IMR-90 (cell line): ENCODE measurements around the gene CAMKMT.

Source experiments
- BHLHE40 ChIP-seq: fragments of 150-350 bp; IDR thresholded peaks from 2 replicates; pipeline ENCODE4 v1.6.1; 2016; ENCODE audit warnings: mild to moderate bottlenecking, low read depth, low read length
- CEBPB ChIP-seq: IDR thresholded peaks from 2 replicates; pipeline ENCODE4 v1.6.1; 2012; ENCODE audit warnings: low read depth, low read length, improper control_type of control experiment
- CHD1 ChIP-seq: IDR thresholded peaks from 2 replicates; pipeline ENCODE4 v1.6.1; 2012; ENCODE audit warnings: low read depth, low read length, improper control_type of control experiment
- CTCF ChIP-seq: conservative IDR thresholded peaks from 2 replicates; pipeline ENCODE4 v1.5.1; 2012; ENCODE audit warnings: mild to moderate bottlenecking, low read depth, low read length, improper control_type of control experiment
- FOS ChIP-seq: fragments of 150-350 bp; IDR thresholded peaks from 2 replicates; pipeline ENCODE4 v1.6.1; 2016; ENCODE audit warnings: low read depth, low read length
- MAFK ChIP-seq: IDR thresholded peaks from 2 replicates; pipeline ENCODE4 v1.6.1; 2012; ENCODE audit warnings: low read depth, low read length, improper control_type of control experiment
- MAZ ChIP-seq: IDR thresholded peaks from 2 replicates; pipeline ENCODE4 v1.6.1; 2012; ENCODE audit warnings: low read depth, mild to moderate bottlenecking, low read length, improper control_type of control experiment, moderate library complexity, borderline replicate concordance
- POLR2A ChIP-seq: IDR thresholded peaks from 2 replicates; pipeline ENCODE4 v1.6.1; 2012; ENCODE audit warnings: mild to moderate bottlenecking, low read depth, low read length
- RAD21 ChIP-seq: IDR thresholded peaks from 2 replicates; pipeline ENCODE4 v1.6.1; 2012; ENCODE audit warnings: low read length, improper control_type of control experiment
- RCOR1 ChIP-seq: IDR thresholded peaks from 2 replicates; pipeline ENCODE4 v1.6.1; 2012; ENCODE audit warnings: mild to moderate bottlenecking, low read length, improper control_type of control experiment; ENCODE audit not compliant: insufficient replicate concordance
- RFX5 ChIP-seq: IDR thresholded peaks from 2 replicates; pipeline ENCODE4 v1.8.0; 2012; ENCODE audit warnings: low read depth, mild to moderate bottlenecking, low read length, moderate library complexity

- TF ChIP-seq CTCF = no peak
- TF ChIP-seq CHD1 = no peak
- no peak for TF ChIP-seq CEBPB
- no peak for TF ChIP-seq BHLHE40
- no peak for TF ChIP-seq POLR2A
- TF ChIP-seq MAZ = no peak
- TF ChIP-seq MAFK = no peak
- TF ChIP-seq RAD21 = no peak
- no peak for TF ChIP-seq FOS
- TF ChIP-seq RCOR1 = no peak
- no peak for TF ChIP-seq RFX5
Observed at GRCh38 chr2:44549856-44550255, 188.1 kb downstream of the CAMKMT start.
